C4-2B (cell line): Measurements from ENCODE around the gene PAM.
A peak's percentile ranks its signal among the peaks of the same experiment; 100 is the strongest.

ENCODE experiments used
- H3K27ac ChIP-seq: fragments of 450-650 bp; 2 replicates; pipeline ENCODE4 v1.5.1; 2017
- ZFX ChIP-seq: fragments of 450-650 bp; IDR thresholded peaks from 2 replicates; pipeline ENCODE4 v1.6.1; 2017
- TF ChIP-seq, protein P1 (sequence below): fragments of 450-650 bp; conservative IDR thresholded peaks from 2 replicates; pipeline ENCODE4 v1.5.1; 2017; ENCODE audit warnings: mild to moderate bottlenecking

PAM gene

DNA sequence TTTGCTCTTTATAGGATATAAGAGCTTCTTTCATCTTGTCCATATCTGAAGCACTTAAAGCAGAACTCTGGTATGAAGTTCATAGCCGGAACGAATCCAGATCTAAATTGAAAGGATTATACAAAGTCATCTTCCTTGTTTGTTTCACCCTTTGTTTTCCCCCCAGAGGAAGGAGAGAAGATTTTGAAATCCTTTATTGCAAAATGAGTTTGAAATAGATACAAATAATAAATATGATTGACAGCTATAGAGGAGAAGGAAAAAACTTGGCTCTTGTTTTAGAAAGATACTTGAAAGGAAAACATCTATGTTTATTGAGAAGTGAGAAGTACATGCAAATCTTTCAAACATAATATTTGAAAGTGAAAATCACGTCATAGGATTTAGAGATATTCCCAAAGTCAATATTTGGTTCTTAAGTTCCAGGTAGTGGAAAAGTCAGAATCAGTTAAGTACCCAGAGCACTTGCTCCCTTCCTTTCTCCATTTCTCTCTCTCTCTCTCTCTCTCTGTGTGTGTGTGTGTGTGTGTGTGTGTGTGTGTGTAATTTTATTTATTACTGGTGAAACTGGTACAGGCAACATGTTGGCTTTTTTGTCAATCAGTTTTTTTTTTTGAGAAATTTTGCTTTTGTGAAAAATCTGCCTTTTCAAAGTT lies 27.2 kb downstream of the PAM start:
- no peak overlapping the region for H3K27ac ChIP-seq
- no peak for TF ChIP-seq ZFX
- TF ChIP-seq, protein P1, sequence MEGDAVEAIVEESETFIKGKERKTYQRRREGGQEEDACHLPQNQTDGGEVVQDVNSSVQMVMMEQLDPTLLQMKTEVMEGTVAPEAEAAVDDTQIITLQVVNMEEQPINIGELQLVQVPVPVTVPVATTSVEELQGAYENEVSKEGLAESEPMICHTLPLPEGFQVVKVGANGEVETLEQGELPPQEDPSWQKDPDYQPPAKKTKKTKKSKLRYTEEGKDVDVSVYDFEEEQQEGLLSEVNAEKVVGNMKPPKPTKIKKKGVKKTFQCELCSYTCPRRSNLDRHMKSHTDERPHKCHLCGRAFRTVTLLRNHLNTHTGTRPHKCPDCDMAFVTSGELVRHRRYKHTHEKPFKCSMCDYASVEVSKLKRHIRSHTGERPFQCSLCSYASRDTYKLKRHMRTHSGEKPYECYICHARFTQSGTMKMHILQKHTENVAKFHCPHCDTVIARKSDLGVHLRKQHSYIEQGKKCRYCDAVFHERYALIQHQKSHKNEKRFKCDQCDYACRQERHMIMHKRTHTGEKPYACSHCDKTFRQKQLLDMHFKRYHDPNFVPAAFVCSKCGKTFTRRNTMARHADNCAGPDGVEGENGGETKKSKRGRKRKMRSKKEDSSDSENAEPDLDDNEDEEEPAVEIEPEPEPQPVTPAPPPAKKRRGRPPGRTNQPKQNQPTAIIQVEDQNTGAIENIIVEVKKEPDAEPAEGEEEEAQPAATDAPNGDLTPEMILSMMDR: no peak

DNA sequence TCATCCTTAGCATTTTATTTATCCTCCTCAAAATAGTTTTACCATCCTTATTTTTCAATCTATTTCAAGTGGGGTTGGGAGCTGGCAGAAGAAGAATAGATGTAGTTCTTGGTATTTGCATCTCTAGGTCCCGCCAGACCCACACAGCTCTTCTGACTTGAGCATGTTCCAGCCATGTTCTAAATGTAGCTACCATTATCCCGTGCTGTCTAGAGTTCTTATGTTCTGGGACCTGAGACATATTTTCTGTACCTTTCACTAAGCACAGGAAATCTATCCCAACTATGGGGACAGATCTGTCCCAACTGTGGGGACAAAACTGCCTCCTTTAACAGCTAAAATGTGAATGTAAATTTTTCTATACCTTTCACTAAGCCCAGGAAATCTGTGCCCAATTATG lies 32.0 kb downstream of the PAM start:
- no peak overlapping the region for H3K27ac ChIP-seq
- no peak for TF ChIP-seq ZFX
- TF ChIP-seq, protein P1: no peak

DNA sequence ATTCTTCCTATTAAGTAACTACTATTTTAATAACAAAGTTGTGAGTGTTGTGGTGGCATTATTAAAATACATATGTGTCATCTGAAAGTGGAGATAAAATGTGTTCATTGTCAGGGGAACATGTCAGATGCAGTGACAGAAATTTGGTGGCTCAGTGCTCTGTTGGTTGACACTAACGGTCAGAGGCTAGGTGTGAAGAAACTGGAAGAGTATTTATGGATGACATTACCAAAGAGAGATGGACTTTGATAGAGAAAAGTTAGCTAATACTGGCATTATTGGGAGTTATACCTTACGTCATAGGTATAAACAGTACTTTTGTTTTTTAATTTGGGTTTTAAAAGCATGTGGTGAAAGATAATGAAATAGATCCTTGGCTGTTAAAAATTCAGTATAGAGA lies 33.7 kb downstream of the PAM start:
- no peak overlapping the region for H3K27ac ChIP-seq
- TF ChIP-seq, protein P1: no peak

DNA sequence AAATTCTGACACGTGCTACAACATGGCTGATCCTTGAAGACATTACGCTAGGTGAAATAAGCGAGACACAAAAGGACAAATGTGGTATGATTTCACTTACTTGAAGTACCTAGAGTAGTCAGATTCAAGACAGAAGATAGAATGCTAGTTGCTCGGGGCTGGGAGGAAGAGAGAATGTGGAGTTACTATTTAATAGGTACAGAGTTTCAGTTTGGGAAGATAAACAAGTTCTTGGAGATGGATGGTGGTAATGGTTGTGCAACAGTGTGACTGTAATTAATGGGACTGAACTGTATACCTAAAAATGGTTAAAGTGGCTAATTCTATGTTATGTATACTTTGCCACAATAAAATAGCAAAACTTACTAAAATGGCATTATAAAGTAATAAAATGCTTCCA lies 34.4 kb downstream of the PAM start:
- no peak overlapping the region for H3K27ac ChIP-seq
- TF ChIP-seq, protein P1: no peak
- TF ChIP-seq ZFX: no peak

DNA sequence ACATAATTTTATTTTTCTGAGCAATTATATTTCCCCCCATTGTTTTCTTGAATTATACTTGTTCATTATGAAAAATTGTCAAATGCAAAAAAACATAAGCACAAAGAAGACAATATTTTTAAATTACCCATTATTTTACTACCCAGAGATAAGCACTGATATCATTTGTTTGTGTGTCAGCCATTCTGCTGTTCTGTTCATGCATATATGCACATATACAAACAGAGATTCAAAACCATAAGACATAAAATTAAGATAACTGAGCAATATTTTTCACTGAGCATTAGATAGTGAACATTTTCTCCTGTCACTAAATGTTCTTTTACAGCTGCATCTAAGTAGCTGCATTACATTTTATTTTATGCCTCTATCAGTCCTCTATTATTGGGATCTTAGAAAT lies 35.6 kb downstream of the PAM start:
- no peak for TF ChIP-seq ZFX
- TF ChIP-seq, protein P1: no peak
- no peak overlapping the region for H3K27ac ChIP-seq

DNA sequence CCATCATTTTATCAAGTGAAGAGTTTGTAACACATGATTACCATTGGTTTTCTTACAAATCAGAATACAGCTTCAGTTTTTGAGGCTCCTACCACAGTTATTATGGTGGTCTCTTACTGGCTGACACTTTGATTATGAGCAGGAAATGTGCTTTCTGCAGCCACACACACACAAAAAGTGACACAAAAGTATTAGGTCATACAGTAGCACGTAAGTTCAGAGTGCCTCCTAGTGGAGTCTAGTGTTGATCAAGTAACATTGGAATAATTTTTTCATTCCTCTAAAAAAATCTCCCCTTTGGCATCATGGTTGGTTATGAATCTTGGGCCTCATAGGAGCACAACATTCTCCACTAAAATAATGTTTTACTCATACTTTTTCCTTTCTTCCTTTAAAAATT lies 37.6 kb downstream of the PAM start:
- no peak for TF ChIP-seq ZFX
- TF ChIP-seq, protein P1: peak; percentile 69
- no peak overlapping the region for H3K27ac ChIP-seq

DNA sequence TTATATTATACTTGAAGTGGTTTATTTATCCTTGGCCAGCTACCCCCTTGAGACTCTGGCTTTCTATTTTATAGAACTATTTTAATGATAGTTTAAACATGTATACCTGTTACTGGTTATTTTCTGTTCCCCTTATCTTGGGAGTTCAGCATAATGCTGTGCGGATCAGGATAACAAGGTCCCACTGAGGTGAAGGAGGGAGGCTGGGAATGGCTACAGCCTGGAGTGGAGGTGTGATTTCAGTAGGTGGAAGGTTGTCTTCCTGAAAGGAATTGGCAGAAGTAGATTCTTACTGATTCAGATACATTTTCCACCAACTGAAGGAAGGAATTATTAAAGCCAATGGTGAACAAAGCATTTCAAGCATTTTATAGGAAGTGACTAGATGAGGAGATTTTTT lies 38.9 kb downstream of the PAM start:
- TF ChIP-seq, protein P1: no peak
- no peak for TF ChIP-seq ZFX
- H3K27ac ChIP-seq: no peak overlapping the region
